ENCODE data around the gene ADCY3. TPM values are rescaled to one million over a fixed set of nuclear protein-coding genes. Genes with fewer than 3 reads are reported as not detected.

The ADCY3 gene
- total RNA-seq, 1 experiment from 2014 or later, result 71.1 TPM

DNA sequence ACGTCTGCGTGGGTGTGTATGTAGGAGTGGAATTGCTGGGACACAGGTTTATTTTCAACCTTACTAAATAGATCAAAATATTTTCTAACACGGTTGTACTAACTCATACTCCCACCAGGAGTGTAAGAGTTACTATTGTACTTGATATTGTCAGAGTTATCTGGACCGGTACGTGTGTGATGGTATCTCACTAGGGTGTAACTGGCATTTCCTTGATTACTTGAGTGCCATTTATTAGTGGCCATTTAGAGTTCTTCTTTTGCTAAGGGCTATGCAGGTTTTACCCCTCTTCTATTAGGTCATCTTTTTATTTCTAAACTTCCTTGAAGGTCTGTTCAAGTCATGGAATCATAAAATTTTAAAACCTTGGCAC, 93.3 kb downstream of the ADCY3 start:
- H3K4me2 ChIP-seq (ENCODE audit: low read length), result no peak overlapping the region
- H3K4me1 ChIP-seq (ENCODE audit: control insufficient read depth in 1 of 2, insufficient read depth in 2 of 2, low read length in 2 of 2), result no peaks in the 10 kb centered on the region
- H3K9me3 ChIP-seq (ENCODE audit: control insufficient read depth in 1 of 2, insufficient read depth in 1 of 2, low read depth in 1 of 2, low read length in 2 of 2), result no peaks in the 10 kb centered on the region
- TF ChIP-seq, protein P1, sequence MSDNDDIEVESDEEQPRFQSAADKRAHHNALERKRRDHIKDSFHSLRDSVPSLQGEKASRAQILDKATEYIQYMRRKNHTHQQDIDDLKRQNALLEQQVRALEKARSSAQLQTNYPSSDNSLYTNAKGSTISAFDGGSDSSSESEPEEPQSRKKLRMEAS (IDR thresholded peaks at IDR 0.05), result no peak
- TF ChIP-seq EGR1 (IDR thresholded peaks at IDR 0.05; ENCODE audit: low read depth), result no peak
- TF ChIP-seq, protein P2, sequence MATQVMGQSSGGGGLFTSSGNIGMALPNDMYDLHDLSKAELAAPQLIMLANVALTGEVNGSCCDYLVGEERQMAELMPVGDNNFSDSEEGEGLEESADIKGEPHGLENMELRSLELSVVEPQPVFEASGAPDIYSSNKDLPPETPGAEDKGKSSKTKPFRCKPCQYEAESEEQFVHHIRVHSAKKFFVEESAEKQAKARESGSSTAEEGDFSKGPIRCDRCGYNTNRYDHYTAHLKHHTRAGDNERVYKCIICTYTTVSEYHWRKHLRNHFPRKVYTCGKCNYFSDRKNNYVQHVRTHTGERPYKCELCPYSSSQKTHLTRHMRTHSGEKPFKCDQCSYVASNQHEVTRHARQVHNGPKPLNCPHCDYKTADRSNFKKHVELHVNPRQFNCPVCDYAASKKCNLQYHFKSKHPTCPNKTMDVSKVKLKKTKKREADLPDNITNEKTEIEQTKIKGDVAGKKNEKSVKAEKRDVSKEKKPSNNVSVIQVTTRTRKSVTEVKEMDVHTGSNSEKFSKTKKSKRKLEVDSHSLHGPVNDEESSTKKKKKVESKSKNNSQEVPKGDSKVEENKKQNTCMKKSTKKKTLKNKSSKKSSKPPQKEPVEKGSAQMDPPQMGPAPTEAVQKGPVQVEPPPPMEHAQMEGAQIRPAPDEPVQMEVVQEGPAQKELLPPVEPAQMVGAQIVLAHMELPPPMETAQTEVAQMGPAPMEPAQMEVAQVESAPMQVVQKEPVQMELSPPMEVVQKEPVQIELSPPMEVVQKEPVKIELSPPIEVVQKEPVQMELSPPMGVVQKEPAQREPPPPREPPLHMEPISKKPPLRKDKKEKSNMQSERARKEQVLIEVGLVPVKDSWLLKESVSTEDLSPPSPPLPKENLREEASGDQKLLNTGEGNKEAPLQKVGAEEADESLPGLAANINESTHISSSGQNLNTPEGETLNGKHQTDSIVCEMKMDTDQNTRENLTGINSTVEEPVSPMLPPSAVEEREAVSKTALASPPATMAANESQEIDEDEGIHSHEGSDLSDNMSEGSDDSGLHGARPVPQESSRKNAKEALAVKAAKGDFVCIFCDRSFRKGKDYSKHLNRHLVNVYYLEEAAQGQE (IDR thresholded peaks at IDR 0.05; ENCODE audit: low read depth), result no peak
- TF ChIP-seq EZH2 (IDR thresholded peaks at IDR 0.05), result no peak
- TF ChIP-seq SIN3A (IDR thresholded peaks at IDR 0.05; ENCODE audit: low read depth), result no peak
- no peak overlapping the region for H3K27ac ChIP-seq (ENCODE audit: low read depth, low read length)
- peaks cover 0 to 21% of the 10 kb centered on the region in 2 experiments; a peak in 1 of 4 replicates for H3K36me3 ChIP-seq (ENCODE audit: control insufficient read depth in 1 of 2, insufficient read depth in 2 of 2, low read length in 2 of 2)
- BruUV-seq (replicated peaks), result no TSS peak
- H3K27me3 ChIP-seq (ENCODE audit: insufficient read depth, low read length), result no peaks in the 10 kb centered on the region
- no peaks in the 10 kb centered on the region for H4K20me1 ChIP-seq (ENCODE audit: insufficient read depth)
- DNase-seq (ENCODE audit: low read depth, low spot score), result no peak
- no peak overlapping the region for H3K4me3 ChIP-seq (replicated peaks in 1 of 2; ENCODE audit: low read depth in 1 of 2, low read length in 2 of 2)
- no peaks in the 10 kb centered on the region for H3K79me2 ChIP-seq (ENCODE audit: insufficient read depth, low read length)
- ChIA-PET POLR2A (no interaction called here), RAD21 (ENCODE audit: low non-redundant PET in 1 of 2, low total read pairs in 2 of 2, uncharacterized antibody in 2 of 2, unreplicated experiment in 2 of 2) (interaction anchor here in 1 of 2 experiments (1.6 kb wide), 1 partner anchor 404 kb away, joined by 6 read pairs; no protein-coding TSS in a partner anchor), CTCF (interaction anchor here (3.8 to 3.9 kb wide), 2 partner anchors 405 to 417 kb away, joined by 38 to 54 read pairs; no protein-coding TSS in a partner anchor)
- no peak overlapping the region for H2AFZ ChIP-seq (ENCODE audit: low read depth, low read length, poor library complexity, severe bottlenecking)
- H3K9me2 ChIP-seq (ENCODE audit: insufficient read depth), result no peaks in the 10 kb centered on the region
- intact Hi-C loops (cut with micrococcal nuclease), result loop anchor here (1.0 to 5.0 kb wide), 3 partner anchors 371 to 416 kb away; no protein-coding TSS in a partner anchor
- H3K9ac ChIP-seq (ENCODE audit: low read length), result no peak overlapping the region
- ATAC-seq, result no peak

Data from HCT116 (cell line).